ENCODE data around the gene ETV6. TPM values are rescaled to one million over a fixed set of nuclear protein-coding genes. Genes with fewer than 3 reads are reported as not detected.

ETV6 gene
- polyA plus RNA-seq, 4 donors = 13.3 to 15.2 (median 14.0) TPM

GRCh38 chr12:11731455-11731854, 82.0 kb downstream of the ETV6 start:
- no peak for DNase-seq (ENCODE audit: low read depth in 4 of 4, low spot score in 3 of 4)

- DNase-seq (ENCODE audit: low read depth in 4 of 4, low spot score in 3 of 4) = no peak
Measured at GRCh38 chr12:11732023-11732422, 82.5 kb downstream of the ETV6 start.

GRCh38 chr12:11732715-11733114, 83.2 kb downstream of the ETV6 start:
- no peak for DNase-seq (ENCODE audit: low read depth in 4 of 4, low spot score in 3 of 4)

GRCh38 chr12:11734580-11735180, 85.2 kb downstream of the ETV6 start:
- DNase-seq (ENCODE audit: low read depth in 4 of 4, low spot score in 3 of 4) = no peak

GRCh38 chr12:11738450-11738849, 89.0 kb downstream of the ETV6 start:
- DNase-seq (ENCODE audit: low read depth in 4 of 4, low spot score in 3 of 4) = no peak

GRCh38 chr12:11739980-11740577, 90.6 kb downstream of the ETV6 start:
- DNase-seq (ENCODE audit: low read depth in 4 of 4, low spot score in 3 of 4) = no peak

- no peak for DNase-seq (ENCODE audit: low read depth in 4 of 4, low spot score in 3 of 4)
Measured at GRCh38 chr12:11741434-11742092, 92.1 kb downstream of the ETV6 start.

- DNase-seq (ENCODE audit: low read depth in 4 of 4, low spot score in 3 of 4) = no peak
Measured at GRCh38 chr12:11743423-11744409, 94.2 kb downstream of the ETV6 start.

- DNase-seq (ENCODE audit: low read depth in 4 of 4, low spot score in 3 of 4) = no peak
Measured at GRCh38 chr12:11744410-11744801, 94.9 kb downstream of the ETV6 start.

- no peak for DNase-seq (ENCODE audit: low read depth in 4 of 4, low spot score in 3 of 4)
Measured at GRCh38 chr12:11745113-11745512, 95.6 kb downstream of the ETV6 start.

- DNase-seq (ENCODE audit: low read depth in 4 of 4, low spot score in 3 of 4) = no peak
Measured at GRCh38 chr12:11746024-11746771, 96.7 kb downstream of the ETV6 start.

- no peak for DNase-seq (ENCODE audit: low read depth in 4 of 4, low spot score in 3 of 4)
Measured at GRCh38 chr12:11746940-11747716, 97.7 kb downstream of the ETV6 start.

GRCh38 chr12:11747969-11748368, 98.5 kb downstream of the ETV6 start:
- DNase-seq (ENCODE audit: low read depth in 4 of 4, low spot score in 3 of 4) = no peak

GRCh38 chr12:11748903-11749302, 99.4 kb downstream of the ETV6 start:
- DNase-seq (ENCODE audit: low read depth in 4 of 4, low spot score in 3 of 4) = no peak

- no peak for DNase-seq (ENCODE audit: low read depth in 4 of 4, low spot score in 3 of 4)
Measured at GRCh38 chr12:11749943-11750690, 100.6 kb downstream of the ETV6 start.

GRCh38 chr12:11752403-11753149, 103.1 kb downstream of the ETV6 start:
- no peak for DNase-seq (ENCODE audit: low read depth in 4 of 4, low spot score in 3 of 4)

GRCh38 chr12:11753150-11753499, 103.7 kb downstream of the ETV6 start:
- no peak for DNase-seq (ENCODE audit: low read depth in 4 of 4, low spot score in 3 of 4)

- no peak for DNase-seq (ENCODE audit: low read depth in 4 of 4, low spot score in 3 of 4)
Measured at GRCh38 chr12:11753826-11754225, 104.4 kb downstream of the ETV6 start.
